C4-2B (cell line): Measurements from ENCODE around the gene EIF3M.

Source experiments
- ZFX ChIP-seq: fragments of 450-650 bp; IDR thresholded peaks from 2 replicates; pipeline ENCODE4 v1.6.1; 2017
- TF ChIP-seq, protein P1 (sequence below): fragments of 450-650 bp; conservative IDR thresholded peaks from 2 replicates; pipeline ENCODE4 v1.5.1; 2017; ENCODE audit warnings: mild to moderate bottlenecking

DNA sequence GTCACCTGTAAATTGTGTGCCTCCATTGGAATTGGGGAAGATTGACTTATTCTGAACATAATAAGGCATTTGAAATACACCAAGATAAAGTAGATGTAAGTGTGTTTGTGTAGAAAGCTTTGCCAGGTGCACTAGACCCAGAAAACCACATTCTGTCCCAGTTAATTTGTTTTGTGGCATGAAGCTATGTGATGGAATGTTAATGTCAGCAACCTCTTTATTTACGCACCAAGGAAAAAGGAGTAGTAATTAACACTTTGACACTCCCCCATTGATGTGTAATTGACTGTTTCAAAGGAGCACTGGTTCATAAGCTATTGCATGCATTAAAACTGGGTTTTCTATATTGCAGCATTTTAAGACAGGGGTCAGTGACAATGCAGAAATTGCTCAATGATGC lies 14.3 kb downstream of the EIF3M start:
- TF ChIP-seq, protein P1, sequence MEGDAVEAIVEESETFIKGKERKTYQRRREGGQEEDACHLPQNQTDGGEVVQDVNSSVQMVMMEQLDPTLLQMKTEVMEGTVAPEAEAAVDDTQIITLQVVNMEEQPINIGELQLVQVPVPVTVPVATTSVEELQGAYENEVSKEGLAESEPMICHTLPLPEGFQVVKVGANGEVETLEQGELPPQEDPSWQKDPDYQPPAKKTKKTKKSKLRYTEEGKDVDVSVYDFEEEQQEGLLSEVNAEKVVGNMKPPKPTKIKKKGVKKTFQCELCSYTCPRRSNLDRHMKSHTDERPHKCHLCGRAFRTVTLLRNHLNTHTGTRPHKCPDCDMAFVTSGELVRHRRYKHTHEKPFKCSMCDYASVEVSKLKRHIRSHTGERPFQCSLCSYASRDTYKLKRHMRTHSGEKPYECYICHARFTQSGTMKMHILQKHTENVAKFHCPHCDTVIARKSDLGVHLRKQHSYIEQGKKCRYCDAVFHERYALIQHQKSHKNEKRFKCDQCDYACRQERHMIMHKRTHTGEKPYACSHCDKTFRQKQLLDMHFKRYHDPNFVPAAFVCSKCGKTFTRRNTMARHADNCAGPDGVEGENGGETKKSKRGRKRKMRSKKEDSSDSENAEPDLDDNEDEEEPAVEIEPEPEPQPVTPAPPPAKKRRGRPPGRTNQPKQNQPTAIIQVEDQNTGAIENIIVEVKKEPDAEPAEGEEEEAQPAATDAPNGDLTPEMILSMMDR = no peak
- TF ChIP-seq ZFX = no peak
